Measurements from ENCODE around the gene TMEM175. TPM values are rescaled to one million over a fixed set of nuclear protein-coding genes. Genes with fewer than 3 reads are reported as not detected.

TMEM175 gene
- total RNA-seq, 4 donors from 2014 or later = 33.3 to 61.2 (median 39.0) TPM

GRCh38 chr4:1004557-1005485 is 72.6 kb downstream of the TMEM175 start:
- no peak for DNase-seq (ENCODE audit: low spot score in 2 of 2)
- H3K36me3 ChIP-seq = peaks cover 0 to 7% (median 0%) of the 10 kb centered on the region in 3 donors
- peaks cover 0 to 30% (median 10%) of the 10 kb centered on the region in 4 donors for H3K4me1 ChIP-seq
- 65 to 77% methylated on average over 22 to 25 of the region's 25 CpGs for WGBS, 2 donors
- H3K27me3 ChIP-seq = peaks cover 0 to 85% of the 10 kb centered on the region in 2 donors
- no peak for TF ChIP-seq CTCF (IDR thresholded peaks at IDR 0.05)
- no peak for TF ChIP-seq EP300 (IDR thresholded peaks at IDR 0.05)
- TF ChIP-seq POLR2A (IDR thresholded peaks at IDR 0.05) = no peak
- no peak overlapping the region for H3K27ac ChIP-seq
- peaks cover 0 to 5% (median 0%) of the 10 kb centered on the region in 4 donors for H3K9me3 ChIP-seq
- H3K4me3 ChIP-seq = no peak overlapping the region

GRCh38 chr4:1006856-1007255 is 74.6 kb downstream of the TMEM175 start:
- peaks cover 0 to 64% of the 10 kb centered on the region in 2 donors for H3K27me3 ChIP-seq
- TF ChIP-seq POLR2A (IDR thresholded peaks at IDR 0.05) (no peak), EP300 (IDR thresholded peaks at IDR 0.05) (no peak), CTCF (IDR thresholded peaks at IDR 0.05) (no peak)
- no peak overlapping the region for H3K4me3 ChIP-seq
- H3K4me1 ChIP-seq = peaks cover 0 to 40% (median 21%) of the 10 kb centered on the region in 4 donors
- peaks cover 0 to 5% (median 0%) of the 10 kb centered on the region in 4 donors for H3K9me3 ChIP-seq
- no peak for DNase-seq (ENCODE audit: low spot score in 2 of 2)
- WGBS, 2 donors = 88 to 89% methylated on average over 5 of the region's 5 CpGs
- H3K36me3 ChIP-seq = peaks cover 0 to 7% (median 0%) of the 10 kb centered on the region in 3 donors
- H3K27ac ChIP-seq = no peak overlapping the region

Other genes starting within 250 kb of the TMEM175 start
- 10 to 100 TPM in 3 of 4 donors, 1 to 10 TPM in 1; 5.9 to 18.0 (median 14.3) TPM for gene SLC49A3, start 243.3 kb upstream of the TMEM175 start, total RNA-seq
- 100 to 1,000 TPM in 2 of 4 donors, 10 to 100 TPM in 2; 54.8 to 123 (median 90.5) TPM for gene PCGF3, start 226.6 kb upstream of the TMEM175 start, total RNA-seq
- 1 to 10 TPM in 3 of 4 donors, not detected in 1; 1.8 to 2.4 (median 2.4) TPM for gene CPLX1, start 106.3 kb upstream of the TMEM175 start, total RNA-seq
- gene GAK, start 144 bp upstream of the TMEM175 start, total RNA-seq = 100 to 1,000 TPM in 3 of 4 donors, 10 to 100 TPM in 1; 92.3 to 177 (median 127) TPM
- 10 to 100 TPM in 3 of 4 donors, 1 to 10 TPM in 1; 9.0 to 23.4 (median 13.6) TPM for gene DGKQ, start 41.1 kb downstream of the TMEM175 start, total RNA-seq
- gene IDUA, start 54.6 kb downstream of the TMEM175 start, total RNA-seq = 10 to 100 TPM; 23.9 to 79.4 (median 52.9) TPM
- gene SLC26A1, start 60.9 kb downstream of the TMEM175 start, total RNA-seq = under 1 TPM in 3 of 4 donors, not detected in 1; 0.20 to 0.30 (median 0.21) TPM
- gene FGFRL1, start 79.2 kb downstream of the TMEM175 start, total RNA-seq = 10 to 100 TPM; 18.1 to 39.6 (median 26.4) TPM
- 10 to 100 TPM in 2 of 4 donors, 1 to 10 TPM in 2; 2.5 to 24.7 (median 9.8) TPM for gene RNF212, start 181.1 kb downstream of the TMEM175 start, total RNA-seq
- 10 to 100 TPM; 39.3 to 91.0 (median 45.5) TPM for gene SPON2, start 240.1 kb downstream of the TMEM175 start, total RNA-seq

All from tibial nerve (tissue), 4 donors.